SK-N-SH (cell line): ENCODE results near the gene ERCC6L. TPM values are rescaled to one million over a fixed set of nuclear protein-coding genes. Genes with fewer than 3 reads are reported as not detected.

ENCODE experiments used
- CTCF ChIA-PET: fragments of 300-600, 350-600 bp; formaldehyde crosslinking; extraction: SDS; loops from one replicate; lab custom pipeline; 2021; lab: Yijun Ruan, JAX
- POLR2A ChIA-PET: fragments of 350-600 bp; sonication (Branson Sonifier 250); formaldehyde crosslinking; extraction: SDS; loops from one replicate; lab custom pipeline; 2020; ENCODE audit warnings: antibody characterized with exemption, inconsistent platforms; lab: Yijun Ruan, JAX
- DNase-seq: peaks from one replicate; pipeline ENCODE4 v3.0.0; 2012
- H2AFZ ChIP-seq: fragments of 200-600 bp; sonication (generic); 2 replicates; pipeline ENCODE4 v1.8.1; 2016; ENCODE audit warnings: antibody characterized with exemption, mild to moderate bottlenecking, low read depth
- H3F3A ChIP-seq: fragments of 200-600 bp; sonication (generic); replicated peaks from 2 replicates; pipeline ENCODE3; 2016; ENCODE audit warnings: antibody characterized with exemption, mild to moderate bottlenecking; ENCODE audit not compliant: insufficient read depth
- H3K27ac ChIP-seq, 2 experiments: fragments of 200-500 bp in 1 of 2; fragments of 200-600 bp in 1 of 2; sonication (Bioruptor generic) in 1 of 2; sonication (generic), shearing (Covaris generic) in 1 of 2; 2 replicates each; pipeline versions ENCODE4 v1.5.1 to v1.6.1; 2014 to 2016; ENCODE audit warnings: low read depth in 2 of 2, inconsistent platforms in 1 of 2, low read length in 1 of 2, mild to moderate bottlenecking in 1 of 2, mixed read lengths in 1 of 2
- H3K27me3 ChIP-seq: fragments of 200-600 bp; sonication (generic), shearing (Covaris generic); 2 replicates; pipeline ENCODE4 v1.6.1; 2016; ENCODE audit warnings: mixed run types; ENCODE audit not compliant: insufficient read depth
- H3K36me3 ChIP-seq, 2 experiments: fragments of 200-500 bp in 1 of 2; fragments of 200-600 bp in 1 of 2; sonication (Bioruptor generic) in 1 of 2; sonication (generic) in 1 of 2; replicated peaks in 1 of 2; 2 replicates each; pipeline versions ENCODE3 to v1.5.1; 2014 to 2016; ENCODE audit warnings: low read length in 1 of 2, mild to moderate bottlenecking in 1 of 2; ENCODE audit not compliant: insufficient read depth in 2 of 2, control insufficient read depth in 1 of 2
- H3K4me1 ChIP-seq, 2 experiments: fragments of 200-500 bp in 1 of 2; fragments of 200-600 bp in 1 of 2; sonication (Bioruptor generic) in 1 of 2; sonication (generic), shearing (Covaris generic) in 1 of 2; 2 replicates each; pipeline versions ENCODE4 v1.5.1 to v1.6.1; 2014 to 2016; ENCODE audit warnings: low read depth in 1 of 2, low read length in 1 of 2, mixed run types in 1 of 2; ENCODE audit not compliant: insufficient read depth in 2 of 2, control insufficient read depth in 1 of 2
- H3K4me2 ChIP-seq: fragments of 200-600 bp; sonication (generic), shearing (Covaris generic); 2 replicates; pipeline ENCODE4 v1.6.1; 2017; ENCODE audit warnings: mixed run types
- H3K4me3 ChIP-seq, 2 experiments: fragments of 200-500 bp in 1 of 2; fragments of 200-600 bp in 1 of 2; sonication (Bioruptor generic) in 1 of 2; sonication (generic), shearing (Covaris generic) in 1 of 2; 2 replicates each; pipeline versions ENCODE4 v1.5.1 to v1.8.1; 2014 to 2016; ENCODE audit warnings: low read depth in 2 of 2, inconsistent platforms in 1 of 2, low read length in 1 of 2, mild to moderate bottlenecking in 1 of 2, mixed read lengths in 1 of 2, moderate library complexity in 1 of 2
- H3K79me2 ChIP-seq: fragments of 200-600 bp; sonication (generic); 2 replicates; pipeline ENCODE4 v1.8.1; 2017; ENCODE audit warnings: mild to moderate bottlenecking; ENCODE audit not compliant: insufficient read depth
- H3K9ac ChIP-seq: fragments of 200-600 bp; sonication (generic); 2 replicates; pipeline ENCODE4 v1.6.1; 2017; ENCODE audit warnings: mixed run types
- H3K9me2 ChIP-seq: fragments of 200-600 bp; sonication (generic); 2 replicates; pipeline ENCODE4 v1.6.1; 2017; ENCODE audit warnings: mixed run types
- H3K9me3 ChIP-seq: fragments of 200-600 bp; sonication (generic); 2 replicates; pipeline ENCODE4 v1.6.1; 2017; ENCODE audit warnings: mixed run types, mild to moderate bottlenecking, moderate library complexity
- H4K20me1 ChIP-seq: fragments of 200-600 bp; sonication (generic); 2 replicates; pipeline ENCODE4 v1.6.1; 2017; ENCODE audit warnings: mild to moderate bottlenecking, mixed run types; ENCODE audit not compliant: insufficient read depth
- ELF1 ChIP-seq: IDR thresholded peaks from 2 replicates; pipeline ENCODE4 v1.4.0; 2012
- EP300 ChIP-seq, 2 experiments: IDR thresholded peaks; 2 replicates each; pipeline versions ENCODE4 v1.4.0 to v1.6.1; 2012; ENCODE audit warnings: borderline replicate concordance in 1 of 2, low read depth in 1 of 2, low read length in 1 of 2
- FOSL2 ChIP-seq: IDR thresholded peaks from 2 replicates; pipeline ENCODE4 v1.4.0; 2012; ENCODE audit warnings: low read depth, mild to moderate bottlenecking, moderate library complexity, borderline replicate concordance
- FOXM1 ChIP-seq: IDR thresholded peaks from 2 replicates; pipeline ENCODE4 v1.4.0; 2012; ENCODE audit warnings: low read depth, mild to moderate bottlenecking
- GABPA ChIP-seq: IDR thresholded peaks from 2 replicates; pipeline ENCODE4 v1.4.0; 2012; ENCODE audit warnings: low read depth, mild to moderate bottlenecking
- MAX ChIP-seq: IDR thresholded peaks from 2 replicates; pipeline ENCODE4 v1.4.0; 2012; ENCODE audit warnings: low read depth
- MEF2A ChIP-seq: IDR thresholded peaks from 2 replicates; pipeline ENCODE4 v1.4.0; 2012; ENCODE audit warnings: low read depth, borderline replicate concordance
- MXI1 ChIP-seq: IDR thresholded peaks from 2 replicates; pipeline ENCODE4 v1.6.1; 2012; ENCODE audit warnings: mild to moderate bottlenecking, low read depth, low read length, improper control_type of control experiment
- NFIC ChIP-seq: IDR thresholded peaks from 2 replicates; pipeline ENCODE4 v1.4.0; 2012; ENCODE audit warnings: borderline replicate concordance
- NRF1 ChIP-seq: IDR thresholded peaks from 2 replicates; pipeline ENCODE4 v1.6.1; 2012; ENCODE audit warnings: low read depth, mild to moderate bottlenecking, low read length
- PBX3 ChIP-seq: IDR thresholded peaks from 2 replicates; pipeline ENCODE4; 2012
- RAD21 ChIP-seq: IDR thresholded peaks from 2 replicates; pipeline ENCODE4 v1.6.1; 2012; ENCODE audit warnings: mild to moderate bottlenecking, low read length
- RCOR1 ChIP-seq: fragments of 150-350 bp; IDR thresholded peaks from 2 replicates; pipeline ENCODE4 v1.6.1; 2017; ENCODE audit warnings: antibody characterized with exemption, low read length
- REST ChIP-seq: IDR thresholded peaks from 2 replicates; pipeline ENCODE4 v1.6.1; 2012; ENCODE audit warnings: mild to moderate bottlenecking, low read depth, low read length, moderate library complexity
- TAF1 ChIP-seq: IDR thresholded peaks from 2 replicates; pipeline ENCODE4 v1.6.1; 2012; ENCODE audit warnings: low read depth, mild to moderate bottlenecking, low read length, moderate library complexity, borderline replicate concordance
- TCF12 ChIP-seq: IDR thresholded peaks from 2 replicates; pipeline ENCODE4 v1.4.0; 2012
- TEAD4 ChIP-seq: IDR thresholded peaks from 2 replicates; pipeline ENCODE4 v1.4.0; 2012; ENCODE audit warnings: mild to moderate bottlenecking, borderline replicate concordance; ENCODE audit not compliant: insufficient read depth
- USF2 ChIP-seq: fragments of 150-350 bp; IDR thresholded peaks from 2 replicates; pipeline ENCODE4 v1.6.1; 2017; ENCODE audit warnings: antibody characterized with exemption, low read length, low read depth, borderline replicate concordance
- WGBS: methylation state at CpG from one replicate; pipeline ENCODE4 v1.1.6; 2017; ENCODE audit warnings: low lambda C conversion rate; 5-methylcytosine and 5-hydroxymethylcytosine counted together
- polyA plus RNA-seq, 3 experiments: library from polyadenylated mRNA; depleted of rRNA; stranded (reverse); fragments of >200 nt; gene quantifications; 2 replicates each; pipeline ENCODE4 v1.2.3, GENCODE V29; 2012

Gene ERCC6L
- polyA plus RNA-seq, 1 of the 3 experiments (the other 2 are of a cell fraction), result 1.5 TPM

- no peaks in the 10 kb centered on the region for H3K9me3 ChIP-seq
- no peak overlapping the region for H3K9ac ChIP-seq
- peak overlapping the region; percentile 10; the same call in 1 of the 2 replicates for H2AFZ ChIP-seq
- no peaks in the 10 kb centered on the region for H3F3A ChIP-seq
- ChIA-PET CTCF (no interaction called here), POLR2A (no interaction called here)
- H4K20me1 ChIP-seq, result no peaks in the 10 kb centered on the region
- no peak for TF ChIP-seq TEAD4
- no peak for TF ChIP-seq RCOR1
- 0 out of 2 replicates have a peak, but pooled peaks have one; percentile 39 for TF ChIP-seq MAX
- TF ChIP-seq RAD21, result no peak
- peak overlapping the region; percentile 25 for H3K4me2 ChIP-seq
- peak overlapping the region in 1 of 2 experiments; percentile 25; a peak in 1 of 4 replicates for H3K4me3 ChIP-seq
- H3K27ac ChIP-seq, result no peak overlapping the region
- DNase-seq, result no peak
- 51% methylated on average over 6 of the region's 6 CpGs for WGBS
- H3K9me2 ChIP-seq, result no peaks in the 10 kb centered on the region
- H3K36me3 ChIP-seq, result no peaks in the 10 kb centered on the region
- no peaks in the 10 kb centered on the region for H3K4me1 ChIP-seq
- peaks cover 7% of the 10 kb centered on the region; the same call in 1 of the 2 replicates for H3K27me3 ChIP-seq
- no peaks in the 10 kb centered on the region for H3K79me2 ChIP-seq
These were observed 69.7 kb downstream of the ERCC6L start for GRCh38 chrX:72169008-72169728.

GRCh38 chrX:72165551-72165950 lies 73.3 kb downstream of the ERCC6L start:
- no peak for DNase-seq
- Histone ChIP-seq H4K20me1 (no peaks in the 10 kb centered on the region), H2AFZ (no peak overlapping the region), H3K9me3 (no peaks in the 10 kb centered on the region), H3K4me3 (no peak overlapping the region), H3K27me3 (no peaks in the 10 kb centered on the region; the same call in 1 of the 2 replicates), H3K79me2 (no peaks in the 10 kb centered on the region), H3F3A (no peaks in the 10 kb centered on the region), H3K4me1 (no peaks in the 10 kb centered on the region), H3K9ac (no peak overlapping the region), H3K4me2 (no peak overlapping the region), H3K36me3 (no peaks in the 10 kb centered on the region), H3K9me2 (no peaks in the 10 kb centered on the region), H3K27ac (no peak overlapping the region)
- ChIA-PET CTCF (no interaction called here), POLR2A (no interaction called here)
- TF ChIP-seq FOSL2 (no peak), PBX3 (no peak), ELF1 (no peak), GABPA (no peak), EP300 (IDR thresholded peaks at IDR 0.05; ENCODE audit: borderline replicate concordance in 1 of 2, low read depth in 1 of 2, low read length in 1 of 2) (no peak), RAD21 (no peak), FOXM1 (no peak), MXI1 (no peak), TCF12 (no peak), NFIC (no peak), RCOR1 (no peak), NRF1 (no peak), MAX (no peak), REST (no peak), MEF2A (no peak), USF2 (no peak), TAF1 (no peak)
- WGBS, result 47% methylated on average over 4 of the region's 4 CpGs
